GM12892 (cell line): ENCODE results near the gene ORC5.

Source experiments
- POLR2A ChIP-seq: IDR thresholded peaks from 2 replicates; pipeline ENCODE4 v1.6.1; 2011; ENCODE audit warnings: low read depth, low read length, control low read depth
- POLR2AphosphoS5 ChIP-seq: IDR thresholded peaks from 2 replicates; pipeline ENCODE4 v1.6.1; 2011; ENCODE audit warnings: low read depth, low read length, control low read depth
- TAF1 ChIP-seq: IDR thresholded peaks from 2 replicates; pipeline ENCODE4 v1.6.1; 2011; ENCODE audit warnings: low read depth, mild to moderate bottlenecking, control low read depth, low read length, borderline replicate concordance

DNA sequence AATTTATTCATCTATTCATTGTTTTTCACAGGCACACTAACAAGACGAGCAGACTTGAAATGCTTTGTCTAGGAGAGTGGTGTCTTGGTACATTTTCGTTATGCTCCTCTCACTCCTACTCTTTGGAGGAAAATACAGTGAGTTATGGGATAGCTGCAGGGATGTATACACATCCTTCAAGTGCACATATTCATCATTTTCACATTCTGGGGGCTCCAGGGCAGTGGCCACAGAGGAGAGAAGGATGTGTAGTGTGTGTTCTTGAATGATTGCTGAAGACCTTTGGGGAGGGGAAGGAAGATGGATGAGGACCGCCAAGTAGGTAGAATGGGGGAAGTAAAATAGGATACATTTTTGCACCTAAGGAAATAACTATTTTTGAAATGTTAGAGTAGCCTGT is 34.8 kb upstream of the ORC5 start:
- TF ChIP-seq TAF1, result no peak
- no peak for TF ChIP-seq POLR2A
- TF ChIP-seq POLR2AphosphoS5, result no peak
